ENCODE results near the gene NPHP4. TPM values are rescaled to one million over a fixed set of nuclear protein-coding genes. Genes with fewer than 3 reads are reported as not detected.

Gene NPHP4
- total RNA-seq, 1 experiment from 2014 or later, result 18.8 TPM

DNA sequence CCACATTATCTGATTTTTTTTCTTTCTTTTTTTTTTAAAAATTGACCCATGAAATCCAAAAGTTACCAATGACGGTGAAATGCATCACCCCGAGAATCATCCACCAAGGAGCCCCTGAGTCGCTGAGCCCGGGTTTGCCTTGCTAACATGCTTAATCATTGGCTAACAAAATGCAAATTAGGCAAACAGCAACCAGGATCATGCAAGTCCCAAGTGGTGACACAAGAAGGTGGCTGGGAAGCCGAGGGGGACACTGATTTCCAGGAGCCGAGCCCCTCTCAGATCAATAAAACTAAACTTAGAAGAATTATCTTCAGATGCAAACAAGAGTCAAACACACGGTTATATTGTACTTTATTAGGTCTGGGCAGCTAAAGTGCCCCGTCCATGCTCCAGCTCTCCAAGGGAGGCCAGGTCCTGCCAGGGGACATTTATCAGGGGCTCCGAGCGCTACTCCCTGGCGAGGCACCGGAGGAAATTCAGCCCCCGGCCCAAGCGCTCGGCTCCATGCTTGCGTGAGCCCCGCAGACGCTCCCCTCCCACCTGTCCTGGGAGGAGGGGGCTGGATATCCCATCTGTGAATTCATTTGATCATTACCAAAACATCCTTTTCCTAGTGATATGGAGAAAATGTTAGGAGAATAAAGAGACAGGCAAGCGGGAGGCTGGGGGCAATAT lies 154.1 kb downstream of the NPHP4 start:
- TF ChIP-seq EZH2 (IDR thresholded peaks at IDR 0.05; ENCODE audit: low read length, unreplicated experiment) (no peak), EZH2phosphoT487 (IDR thresholded peaks at IDR 0.05; ENCODE audit: borderline replicate concordance, low read length) (no peak)
- TF ChIP-seq, protein P1, sequence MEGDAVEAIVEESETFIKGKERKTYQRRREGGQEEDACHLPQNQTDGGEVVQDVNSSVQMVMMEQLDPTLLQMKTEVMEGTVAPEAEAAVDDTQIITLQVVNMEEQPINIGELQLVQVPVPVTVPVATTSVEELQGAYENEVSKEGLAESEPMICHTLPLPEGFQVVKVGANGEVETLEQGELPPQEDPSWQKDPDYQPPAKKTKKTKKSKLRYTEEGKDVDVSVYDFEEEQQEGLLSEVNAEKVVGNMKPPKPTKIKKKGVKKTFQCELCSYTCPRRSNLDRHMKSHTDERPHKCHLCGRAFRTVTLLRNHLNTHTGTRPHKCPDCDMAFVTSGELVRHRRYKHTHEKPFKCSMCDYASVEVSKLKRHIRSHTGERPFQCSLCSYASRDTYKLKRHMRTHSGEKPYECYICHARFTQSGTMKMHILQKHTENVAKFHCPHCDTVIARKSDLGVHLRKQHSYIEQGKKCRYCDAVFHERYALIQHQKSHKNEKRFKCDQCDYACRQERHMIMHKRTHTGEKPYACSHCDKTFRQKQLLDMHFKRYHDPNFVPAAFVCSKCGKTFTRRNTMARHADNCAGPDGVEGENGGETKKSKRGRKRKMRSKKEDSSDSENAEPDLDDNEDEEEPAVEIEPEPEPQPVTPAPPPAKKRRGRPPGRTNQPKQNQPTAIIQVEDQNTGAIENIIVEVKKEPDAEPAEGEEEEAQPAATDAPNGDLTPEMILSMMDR (conservative IDR thresholded peaks at IDR 0.05; ENCODE audit: low read depth, low read length), result no peak
- H3F3A ChIP-seq (ENCODE audit: low read length, unreplicated experiment), result no peaks in the 10 kb centered on the region
- H3K9me2 ChIP-seq (replicated peaks; ENCODE audit: low read length), result no peaks in the 10 kb centered on the region
- no peaks in the 10 kb centered on the region for H4K20me1 ChIP-seq (ENCODE audit: low read length)
- POLR2A ChIA-PET (ENCODE audit: unreplicated experiment), result no interaction called here
- no peaks in the 10 kb centered on the region for H3K79me2 ChIP-seq (ENCODE audit: low read length)
- H3K9me3 ChIP-seq (ENCODE audit: low read length), result no peaks in the 10 kb centered on the region
- intact Hi-C loops (cut with micrococcal nuclease), result no loop called here
- H3K36me3 ChIP-seq (ENCODE audit: low read depth, low read length), result no peaks in the 10 kb centered on the region
- H3K4me3 ChIP-seq (ENCODE audit: low read length), result no peak overlapping the region
- no peaks in the 10 kb centered on the region for H3K4me1 ChIP-seq (ENCODE audit: insufficient read depth, low read length)
- ATAC-seq (no peak), DNase-seq (no peak)
- BruUV-seq (replicated peaks), result no TSS peak
- H2AFZ ChIP-seq (ENCODE audit: low read length), result no peak overlapping the region
- H3K27ac ChIP-seq (ENCODE audit: low read length), result no peak overlapping the region
- H3K9ac ChIP-seq (ENCODE audit: low read length), result no peak overlapping the region
- CTCF ChIA-PET, result no interaction called here
- peaks cover 84% of the 10 kb centered on the region for H3K27me3 ChIP-seq (ENCODE audit: low read length)
- no peak overlapping the region for H3K4me2 ChIP-seq (ENCODE audit: low read length)

DNA sequence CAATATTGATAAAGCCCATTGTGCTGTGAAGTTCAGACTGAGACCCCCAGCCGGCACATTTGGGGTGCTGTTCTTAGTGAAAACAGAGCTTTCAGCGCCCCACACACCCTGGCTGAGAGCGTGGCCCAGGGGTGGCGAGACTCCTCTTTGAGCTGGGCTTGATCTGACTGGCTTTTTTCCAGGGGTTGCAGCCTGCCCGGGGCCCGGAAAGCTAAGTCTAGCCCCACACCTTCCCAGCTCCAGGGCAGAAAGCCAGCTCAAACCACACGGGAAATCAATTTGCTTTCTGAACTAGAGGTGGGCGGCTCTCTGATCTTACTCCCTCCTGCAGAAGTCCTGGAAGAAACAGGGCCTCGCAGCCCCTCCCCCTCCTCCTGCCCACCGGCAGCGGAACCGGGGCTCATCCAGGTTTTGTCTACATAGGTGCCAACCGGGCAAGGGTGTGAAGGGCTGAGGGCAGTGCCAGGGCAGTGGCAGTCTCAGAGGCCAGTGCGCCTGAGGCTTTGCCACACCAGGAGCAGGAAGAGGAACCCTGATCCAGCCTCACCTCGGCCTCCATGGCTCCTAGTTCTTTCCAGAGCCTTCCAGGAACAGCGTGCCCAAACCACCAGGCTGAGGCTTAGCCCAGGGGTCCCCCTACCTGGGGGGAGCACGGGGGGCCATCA lies 155.3 kb downstream of the NPHP4 start:
- no peaks in the 10 kb centered on the region for H3F3A ChIP-seq (ENCODE audit: low read length, unreplicated experiment)
- peaks cover 71% of the 10 kb centered on the region for H3K27me3 ChIP-seq (ENCODE audit: low read length)
- no peak for DNase-seq
- H3K27ac ChIP-seq (ENCODE audit: low read length), result no peak overlapping the region
- no peaks in the 10 kb centered on the region for H3K79me2 ChIP-seq (ENCODE audit: low read length)
- H2AFZ ChIP-seq (ENCODE audit: low read length), result no peak overlapping the region
- intact Hi-C loops (cut with micrococcal nuclease), result no loop called here
- no peak for ATAC-seq
- no peaks in the 10 kb centered on the region for H3K9me2 ChIP-seq (replicated peaks; ENCODE audit: low read length)
- H4K20me1 ChIP-seq (ENCODE audit: low read length), result no peaks in the 10 kb centered on the region
- POLR2A ChIA-PET (ENCODE audit: unreplicated experiment), result no interaction called here
- H3K9ac ChIP-seq (ENCODE audit: low read length), result no peak overlapping the region
- no peak overlapping the region for H3K4me2 ChIP-seq (ENCODE audit: low read length)
- TF ChIP-seq EZH2 (IDR thresholded peaks at IDR 0.05; ENCODE audit: low read length, unreplicated experiment), result no peak
- TF ChIP-seq, protein P1 (conservative IDR thresholded peaks at IDR 0.05; ENCODE audit: low read depth, low read length), result no peak
- TF ChIP-seq EZH2phosphoT487 (IDR thresholded peaks at IDR 0.05; ENCODE audit: borderline replicate concordance, low read length), result no peak
- CTCF ChIA-PET, result no interaction called here
- no peak overlapping the region for H3K4me3 ChIP-seq (ENCODE audit: low read length)
- H3K36me3 ChIP-seq (ENCODE audit: low read depth, low read length), result no peaks in the 10 kb centered on the region
- no peaks in the 10 kb centered on the region for H3K4me1 ChIP-seq (ENCODE audit: insufficient read depth, low read length)
- no TSS peak for BruUV-seq (replicated peaks)
- H3K9me3 ChIP-seq (ENCODE audit: low read length), result no peaks in the 10 kb centered on the region

DNA sequence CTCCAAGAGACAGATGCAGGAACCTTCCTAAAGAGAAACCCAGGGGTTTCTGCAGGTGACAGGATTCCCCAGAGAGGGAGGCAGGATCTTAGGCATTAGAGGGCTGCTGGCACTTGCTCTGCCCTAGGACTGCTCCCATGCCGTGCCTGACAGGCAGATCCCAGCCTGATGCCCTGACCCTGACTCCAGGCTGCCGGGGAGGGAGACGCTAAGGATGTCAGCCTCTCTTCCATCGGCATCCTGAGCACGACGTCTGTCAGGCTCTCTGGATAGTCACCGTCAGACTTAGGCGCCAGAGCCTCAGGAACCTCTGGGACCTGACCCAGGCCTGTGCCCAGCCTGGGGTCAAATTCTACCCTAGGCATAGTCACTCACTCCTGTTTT lies 157.1 kb downstream of the NPHP4 start:
- TF ChIP-seq, protein P1 (conservative IDR thresholded peaks at IDR 0.05; ENCODE audit: low read depth, low read length), result no peak
- no peak for TF ChIP-seq EZH2phosphoT487 (IDR thresholded peaks at IDR 0.05; ENCODE audit: borderline replicate concordance, low read length)
- no peak for TF ChIP-seq EZH2 (IDR thresholded peaks at IDR 0.05; ENCODE audit: low read length, unreplicated experiment)
- POLR2A ChIA-PET (ENCODE audit: unreplicated experiment), result no interaction called here
- CTCF ChIA-PET, result no interaction called here

More for the DNA sequence above, 157.1 kb downstream of the NPHP4 start:
- ATAC-seq (peak; percentile 48), DNase-seq (no peak)
- Histone ChIP-seq H3K4me2 (ENCODE audit: low read length) (no peak overlapping the region), H3K79me2 (ENCODE audit: low read length) (no peaks in the 10 kb centered on the region), H3F3A (ENCODE audit: low read length, unreplicated experiment) (no peaks in the 10 kb centered on the region), H3K27ac (ENCODE audit: low read length) (no peak overlapping the region), H3K9me3 (ENCODE audit: low read length) (no peaks in the 10 kb centered on the region), H3K36me3 (ENCODE audit: low read depth, low read length) (no peaks in the 10 kb centered on the region), H2AFZ (ENCODE audit: low read length) (no peak overlapping the region), H3K9ac (ENCODE audit: low read length) (no peak overlapping the region), H3K9me2 (replicated peaks; ENCODE audit: low read length) (no peaks in the 10 kb centered on the region), H3K27me3 (ENCODE audit: low read length) (peaks cover 59% of the 10 kb centered on the region), H3K4me3 (ENCODE audit: low read length) (no peak overlapping the region), H3K4me1 (ENCODE audit: insufficient read depth, low read length) (no peaks in the 10 kb centered on the region), H4K20me1 (ENCODE audit: low read length) (no peaks in the 10 kb centered on the region)
- no TSS peak for BruUV-seq (replicated peaks)
- intact Hi-C loops (cut with micrococcal nuclease), result no loop called here
